OCI-LY3 (cell line): ENCODE data around the gene ATP8B4.

Experiments
- H2AFZ ChIP-seq: fragments of 200-600, 300-600 bp; shearing (Covaris generic); 2 replicates; pipeline ENCODE4 v1.6.0; 2014; ENCODE audit warnings: antibody characterized with exemption, low read depth, low read length
- H3K27ac ChIP-seq: fragments of 200-600, 300-600 bp; sonication (generic); 2 replicates; pipeline ENCODE4 v1.5.1; 2014; ENCODE audit warnings: mild to moderate bottlenecking, low read length, moderate library complexity, mixed read lengths
- H3K27me3 ChIP-seq: fragments of 200-600, 300-600 bp; sonication (generic); 2 replicates; pipeline ENCODE4 v1.6.1; 2014; ENCODE audit warnings: low read depth, low read length, mixed read lengths
- H3K36me3 ChIP-seq: fragments of 200-600, 300-600 bp; sonication (generic); replicated peaks from 2 replicates; pipeline ENCODE3; 2014; ENCODE audit warnings: low read depth, low read length, mixed read lengths
- H3K4me1 ChIP-seq: fragments of 300-600, 200-600 bp; sonication (generic); 2 replicates; pipeline ENCODE4 v1.6.1; 2014; ENCODE audit warnings: low read length, mixed read lengths
- H3K4me2 ChIP-seq: fragments of 200-600, 300-600 bp; sonication (generic); 2 replicates; pipeline ENCODE4 v1.6.1; 2014; ENCODE audit warnings: low read length, mixed read lengths
- H3K4me3 ChIP-seq: fragments of 300-600, 200-600 bp; sonication (generic); 2 replicates; pipeline ENCODE4 v1.5.1; 2014; ENCODE audit warnings: antibody characterized with exemption, mild to moderate bottlenecking, low read length, moderate library complexity
- H3K79me2 ChIP-seq: fragments of 300-600, 200-600 bp; shearing (Covaris generic); 2 replicates; pipeline ENCODE4 v1.6.1; 2014; ENCODE audit warnings: mild to moderate bottlenecking, low read length, mixed read lengths
- H3K9ac ChIP-seq: fragments of 300-600, 200-600 bp; shearing (Covaris generic); 2 replicates; pipeline ENCODE4 v1.6.0; 2014; ENCODE audit warnings: mild to moderate bottlenecking, low read length, moderate library complexity
- H3K9me3 ChIP-seq: fragments of 200-600, 300-600 bp; shearing (Covaris generic); 2 replicates; pipeline ENCODE4 v1.6.1; 2014; ENCODE audit warnings: low read length, mixed read lengths; ENCODE audit not compliant: insufficient read depth
- H4K20me1 ChIP-seq: fragments of 200-600, 300-600 bp; sonication (generic); 2 replicates; pipeline ENCODE4 v1.6.1; 2016; ENCODE audit warnings: low read length, mixed read lengths; ENCODE audit not compliant: insufficient read depth
- CTCF ChIP-seq: fragments of 200-600, 300-600 bp; sonication (generic); IDR thresholded peaks from 2 replicates; pipeline ENCODE4 v1.5.1; 2014; ENCODE audit warnings: antibody characterized with exemption, low read length, low read depth
- EZH2phosphoT487 ChIP-seq: fragments of 200-600 bp; shearing (Covaris generic); IDR thresholded peaks from 2 replicates; pipeline ENCODE4 v1.6.1; 2018; ENCODE audit warnings: antibody characterized with exemption, mixed run types, low read depth

ATP8B4 gene

GRCh38 chr15:50151476-50151875, 32.4 kb upstream of the ATP8B4 start:
- Histone ChIP-seq H3K27ac (no peak overlapping the region), H3K9ac (no peak overlapping the region), H3K79me2 (no peaks in the 10 kb centered on the region), H3K36me3 (no peaks in the 10 kb centered on the region), H3K9me3 (no peaks in the 10 kb centered on the region), H3K27me3 (no peaks in the 10 kb centered on the region), H3K4me2 (no peak overlapping the region), H2AFZ (no peak overlapping the region), H4K20me1 (no peaks in the 10 kb centered on the region), H3K4me1 (no peaks in the 10 kb centered on the region), H3K4me3 (no peak overlapping the region)
- TF ChIP-seq EZH2phosphoT487 (no peak), CTCF (no peak)

DNA sequence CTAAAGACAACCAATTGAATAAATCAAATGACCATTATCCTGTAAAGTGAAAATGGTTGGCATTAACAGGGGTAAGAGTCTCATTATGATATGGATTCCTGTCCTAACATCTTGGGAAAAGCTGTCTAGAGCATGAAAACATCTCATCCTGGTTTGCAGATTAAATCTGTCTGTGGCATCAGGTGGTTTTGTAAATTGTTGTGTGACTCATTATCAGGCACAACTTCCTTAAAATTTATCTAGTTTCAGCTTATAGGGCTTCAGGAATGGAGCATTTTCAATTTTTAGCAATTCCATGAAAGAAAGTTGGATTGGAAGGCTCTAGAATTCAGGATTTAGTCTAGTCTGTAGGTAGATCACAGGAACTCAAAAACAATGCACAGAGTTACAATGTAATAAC, 31.8 kb upstream of the ATP8B4 start:
- Histone ChIP-seq H3K27me3 (no peaks in the 10 kb centered on the region), H3K4me1 (no peaks in the 10 kb centered on the region), H2AFZ (no peak overlapping the region), H3K27ac (no peak overlapping the region), H3K4me2 (no peak overlapping the region), H3K9me3 (no peaks in the 10 kb centered on the region), H3K36me3 (no peaks in the 10 kb centered on the region), H4K20me1 (no peaks in the 10 kb centered on the region), H3K79me2 (no peaks in the 10 kb centered on the region), H3K9ac (no peak overlapping the region), H3K4me3 (no peak overlapping the region)
- TF ChIP-seq CTCF (no peak), EZH2phosphoT487 (no peak)

DNA sequence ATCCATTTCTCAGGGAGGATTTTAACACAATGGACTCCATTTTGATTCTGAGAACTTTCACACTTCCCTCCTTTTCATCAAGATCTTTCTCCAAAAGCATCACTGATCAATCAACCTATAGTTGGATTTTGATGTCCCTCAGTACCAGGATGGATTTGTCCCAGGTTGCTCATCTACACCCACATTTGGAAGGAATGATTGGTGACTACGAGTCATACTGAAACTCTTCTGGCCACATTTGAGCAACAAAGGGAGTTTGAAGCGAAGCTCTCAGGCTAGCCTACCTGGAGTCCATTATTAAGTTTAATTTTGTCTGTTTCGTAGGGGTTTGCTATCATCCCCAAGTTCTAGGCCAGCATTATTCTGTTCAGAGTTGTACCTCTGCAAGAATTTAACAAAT, 31.3 kb upstream of the ATP8B4 start:
- Histone ChIP-seq H3K9me3 (no peaks in the 10 kb centered on the region), H3K27me3 (no peaks in the 10 kb centered on the region), H2AFZ (no peak overlapping the region), H3K4me3 (no peak overlapping the region), H3K4me1 (no peaks in the 10 kb centered on the region), H3K27ac (no peak overlapping the region), H3K79me2 (no peaks in the 10 kb centered on the region), H3K9ac (no peak overlapping the region), H3K4me2 (no peak overlapping the region), H3K36me3 (no peaks in the 10 kb centered on the region), H4K20me1 (no peaks in the 10 kb centered on the region)
- TF ChIP-seq CTCF = no peak
- TF ChIP-seq EZH2phosphoT487 = no peak

DNA sequence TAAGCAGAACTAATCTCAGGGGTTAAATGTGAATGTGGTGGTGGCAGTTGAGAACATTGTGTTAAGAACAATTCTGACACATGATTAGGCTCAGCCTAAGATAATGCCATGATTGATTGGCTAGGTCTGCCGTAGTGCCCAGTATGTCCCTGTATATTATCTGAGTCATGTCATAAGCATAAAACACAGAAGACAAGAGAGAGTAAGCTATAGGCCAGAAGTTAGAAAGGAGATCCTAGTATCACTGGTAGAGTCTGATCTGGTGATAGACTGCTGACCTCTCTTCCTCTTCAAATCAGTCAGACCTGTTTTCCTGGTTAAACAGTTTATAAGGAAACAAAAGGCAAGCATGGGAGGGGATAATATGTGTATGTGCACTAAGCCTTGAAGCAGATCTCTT, 30.1 kb upstream of the ATP8B4 start:
- Histone ChIP-seq H2AFZ (no peak overlapping the region), H3K4me1 (no peaks in the 10 kb centered on the region), H3K36me3 (no peaks in the 10 kb centered on the region), H3K27me3 (no peaks in the 10 kb centered on the region), H3K79me2 (no peaks in the 10 kb centered on the region), H3K4me3 (no peak overlapping the region), H4K20me1 (no peaks in the 10 kb centered on the region), H3K9me3 (no peaks in the 10 kb centered on the region), H3K9ac (no peak overlapping the region), H3K27ac (no peak overlapping the region), H3K4me2 (no peak overlapping the region)
- TF ChIP-seq EZH2phosphoT487 = no peak
